ENCODE data around the gene ATXN7L1. TPM values are rescaled to one million over a fixed set of nuclear protein-coding genes. Genes with fewer than 3 reads are reported as not detected.

ATXN7L1 gene
- total and polyA plus RNA-seq, 2 of the 4 experiments (the other 2 are of a cell fraction): 3.5 to 4.3 TPM

- Histone ChIP-seq H3K4me2 (ENCODE audit: low read depth, low read length) (no peak overlapping the region), H4K5ac (ENCODE audit: low read depth, low read length) (no peak overlapping the region), H2BK5ac (ENCODE audit: low read depth, low read length, poor library complexity, severe bottlenecking) (no peak overlapping the region), H3K27me3 (ENCODE audit: control insufficient read depth, insufficient read depth, low read length) (no peaks in the 10 kb centered on the region), H2BK120ac (ENCODE audit: low read depth, low read length) (no peak overlapping the region), H4K91ac (ENCODE audit: insufficient read depth, low read depth, low read length) (no peak overlapping the region), H2AFZ (replicated peaks; ENCODE audit: low read length, poor library complexity) (no peak overlapping the region), H4K8ac (ENCODE audit: low read depth in 2 of 2, low read length in 2 of 2) (no peak overlapping the region), H3K4me3 (ENCODE audit: insufficient read depth, low read depth, low read length) (no peak overlapping the region), H3K4me1 (ENCODE audit: control insufficient read depth, insufficient read depth, low read length) (no peaks in the 10 kb centered on the region), H2AK5ac (ENCODE audit: low read depth, low read length) (no peak overlapping the region), H3K9me1 (ENCODE audit: insufficient read depth, low read length) (peaks cover 7% of the 10 kb centered on the region; the same call in 1 of the 2 replicates), H3K79me1 (ENCODE audit: low read depth in 1 of 2, low read length in 2 of 2) (peaks cover 0 to 15% of the 10 kb centered on the region in 2 experiments; a peak in 3 of 4 replicates), H3K23ac (ENCODE audit: low read depth, low read length) (no peak overlapping the region), H2AK9ac (replicated peaks; ENCODE audit: low read depth, low read length, poor library complexity) (no peak overlapping the region), H2BK15ac (ENCODE audit: low read depth, low read length) (no peak overlapping the region), H3K14ac (replicated peaks; ENCODE audit: low read depth, low read length) (no peak overlapping the region), H3K56ac (ENCODE audit: extremely low read depth, insufficient read depth, low read length) (no peak overlapping the region), H3K27ac (ENCODE audit: insufficient read depth, low read length) (no peak overlapping the region), H3K36me3 (ENCODE audit: control insufficient read depth, insufficient read depth, low read length) (peaks cover 12% of the 10 kb centered on the region; the same call in 1 of the 2 replicates), H3K18ac (ENCODE audit: low read depth, low read length) (no peak overlapping the region), H2BK20ac (ENCODE audit: low read depth, low read length) (no peak overlapping the region), H3K9me3 (ENCODE audit: control insufficient read depth, insufficient read depth, low read length) (no peaks in the 10 kb centered on the region), H4K20me1 (ENCODE audit: insufficient read depth, low read length) (no peaks in the 10 kb centered on the region), H3K4ac (ENCODE audit: low read depth, low read length) (no peak overlapping the region), H3K9ac (ENCODE audit: low read depth, low read length) (no peak overlapping the region)
- no TSS peak for BruUV-seq (replicated peaks)
- in situ Hi-C loops (cut with MboI; ENCODE audit: low sequenced_read_pairs): no loop called here
- DNase-seq (no peak), ATAC-seq (ENCODE audit: low read depth) (no peak)
- POLR2A ChIA-PET (ENCODE audit: unreplicated experiment): no interaction called here
- WGBS, 2 experiments (ENCODE audit: extremely low coverage in 2 of 2, insufficient read length in 1 of 2): no CpG with 5 or more reads among the region's 8 CpGs
- TF ChIP-seq RFX5 (IDR thresholded peaks at IDR 0.05; ENCODE audit: low read depth, low read length) (no peak), CHD1 (IDR thresholded peaks at IDR 0.05; ENCODE audit: low read depth, low read length) (no peak), CEBPB (IDR thresholded peaks at IDR 0.05; ENCODE audit: low read depth, low read length) (no peak), MAZ (IDR thresholded peaks at IDR 0.05; ENCODE audit: borderline replicate concordance, low read depth, low read length) (no peak), POLR2A (IDR thresholded peaks at IDR 0.05; ENCODE audit: low read depth, low read length) (no peak), SMC3 (IDR thresholded peaks at IDR 0.05; ENCODE audit: low read depth, low read length) (no peak), FOS (IDR thresholded peaks at IDR 0.05; ENCODE audit: low read depth, low read length) (no peak), RCOR1 (IDR thresholded peaks at IDR 0.05; ENCODE audit: insufficient replicate concordance, low read length) (no peak), BHLHE40 (IDR thresholded peaks at IDR 0.05; ENCODE audit: low read depth, low read length) (no peak), NFE2L2 (IDR thresholded peaks at IDR 0.05; ENCODE audit: low read depth, low read length) (no peak), RAD21 (IDR thresholded peaks at IDR 0.05; ENCODE audit: low read length) (no peak), MAFK (IDR thresholded peaks at IDR 0.05; ENCODE audit: low read depth, low read length) (no peak), CTCF (conservative IDR thresholded peaks at IDR 0.05; ENCODE audit: low read depth, low read length) (no peak), MXI1 (IDR thresholded peaks at IDR 0.05; ENCODE audit: borderline replicate concordance, low read depth, low read length) (no peak)
- TF ChIP-seq, protein P1, sequence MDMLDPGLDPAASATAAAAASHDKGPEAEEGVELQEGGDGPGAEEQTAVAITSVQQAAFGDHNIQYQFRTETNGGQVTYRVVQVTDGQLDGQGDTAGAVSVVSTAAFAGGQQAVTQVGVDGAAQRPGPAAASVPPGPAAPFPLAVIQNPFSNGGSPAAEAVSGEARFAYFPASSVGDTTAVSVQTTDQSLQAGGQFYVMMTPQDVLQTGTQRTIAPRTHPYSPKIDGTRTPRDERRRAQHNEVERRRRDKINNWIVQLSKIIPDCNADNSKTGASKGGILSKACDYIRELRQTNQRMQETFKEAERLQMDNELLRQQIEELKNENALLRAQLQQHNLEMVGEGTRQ (IDR thresholded peaks at IDR 0.05; ENCODE audit: low read depth, low read length): no peak
- TF ChIP-seq, protein P2, sequence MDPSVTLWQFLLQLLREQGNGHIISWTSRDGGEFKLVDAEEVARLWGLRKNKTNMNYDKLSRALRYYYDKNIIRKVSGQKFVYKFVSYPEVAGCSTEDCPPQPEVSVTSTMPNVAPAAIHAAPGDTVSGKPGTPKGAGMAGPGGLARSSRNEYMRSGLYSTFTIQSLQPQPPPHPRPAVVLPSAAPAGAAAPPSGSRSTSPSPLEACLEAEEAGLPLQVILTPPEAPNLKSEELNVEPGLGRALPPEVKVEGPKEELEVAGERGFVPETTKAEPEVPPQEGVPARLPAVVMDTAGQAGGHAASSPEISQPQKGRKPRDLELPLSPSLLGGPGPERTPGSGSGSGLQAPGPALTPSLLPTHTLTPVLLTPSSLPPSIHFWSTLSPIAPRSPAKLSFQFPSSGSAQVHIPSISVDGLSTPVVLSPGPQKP (IDR thresholded peaks at IDR 0.05; ENCODE audit: borderline replicate concordance, low read depth, low read length): no peak
- intact Hi-C loops (cut with micrococcal nuclease): no loop called here
- CTCF ChIA-PET: no interaction called here
- dilution Hi-C loops (cut with HindIII; ENCODE audit: low sequenced_read_pairs, unreplicated experiment): no loop called here
These were observed 87.5 kb downstream of the ATXN7L1 start for GRCh38 chr7:105788816-105789349.

Data from IMR-90 (cell line).